Measurements from ENCODE around the gene PLEKHH1.
A peak's percentile ranks its signal among the peaks of the same experiment; 100 is the strongest.
"Not testable (repeated sequence)": the region's sequence is repeated elsewhere in the genome, so short reads cannot be mapped to it uniquely, and the experiment has no call there.

PLEKHH1 gene

DNA sequence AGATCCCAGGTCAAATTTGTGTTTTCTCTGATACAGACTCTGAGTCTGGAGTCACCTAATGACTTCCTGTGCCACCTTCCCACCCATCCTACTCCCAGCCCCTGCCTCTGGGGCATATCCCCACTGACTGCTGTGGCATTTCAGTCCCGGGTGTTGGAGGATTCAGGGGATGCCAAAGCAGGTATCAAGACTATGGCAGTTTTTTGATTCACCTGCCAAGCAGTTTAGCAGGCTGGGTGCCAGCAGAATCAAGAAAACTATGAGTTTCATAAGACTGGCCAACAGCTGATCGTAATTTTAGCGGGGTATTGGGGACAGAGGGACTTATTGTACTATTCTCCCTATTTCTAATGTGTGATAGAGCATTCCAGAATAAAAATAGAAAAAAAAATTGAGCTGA is 4.6 kb downstream of the PLEKHH1 start:
- DNase-seq, result no peak

DNA sequence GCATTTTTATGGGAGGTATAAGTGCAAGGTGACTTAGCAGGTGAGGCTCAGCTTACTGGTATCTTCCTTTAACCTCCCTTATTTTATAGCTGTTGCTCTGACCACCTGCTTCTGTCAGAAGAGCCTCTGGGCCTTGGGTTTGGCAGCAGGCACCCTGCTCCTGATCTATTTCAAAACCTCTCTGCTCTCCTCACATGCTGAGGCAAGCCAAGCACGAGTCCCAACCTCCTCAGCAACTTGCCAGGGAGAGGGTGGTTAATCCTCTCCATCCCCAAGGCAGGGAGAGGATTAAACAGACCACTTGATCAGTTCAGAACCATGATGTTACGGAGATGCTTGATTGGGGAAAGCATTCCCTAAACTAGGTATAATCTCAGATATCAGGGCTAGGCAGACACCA is 5.4 kb downstream of the PLEKHH1 start:
- no peak for DNase-seq

DNA sequence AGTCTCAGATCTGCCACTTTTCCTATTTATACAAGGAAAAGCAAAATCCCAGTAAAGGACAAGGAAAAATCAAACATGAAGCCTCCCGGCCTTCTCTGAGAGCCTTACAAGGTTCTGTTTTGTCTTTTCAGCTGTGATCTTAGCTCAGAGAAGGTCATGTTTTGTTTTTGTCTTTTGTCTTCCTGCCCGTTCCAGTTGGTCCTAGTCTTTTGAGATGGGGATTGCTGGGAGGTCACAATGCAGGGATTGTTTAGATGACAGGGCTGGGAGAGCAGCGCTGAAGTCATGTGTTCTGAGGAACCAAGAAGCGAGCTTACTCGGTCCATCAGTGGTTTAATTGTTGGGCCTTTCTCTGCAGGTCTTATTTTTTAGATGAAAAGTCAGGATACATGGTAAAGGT is 6.0 kb downstream of the PLEKHH1 start:
- DNase-seq, result no peak

DNA sequence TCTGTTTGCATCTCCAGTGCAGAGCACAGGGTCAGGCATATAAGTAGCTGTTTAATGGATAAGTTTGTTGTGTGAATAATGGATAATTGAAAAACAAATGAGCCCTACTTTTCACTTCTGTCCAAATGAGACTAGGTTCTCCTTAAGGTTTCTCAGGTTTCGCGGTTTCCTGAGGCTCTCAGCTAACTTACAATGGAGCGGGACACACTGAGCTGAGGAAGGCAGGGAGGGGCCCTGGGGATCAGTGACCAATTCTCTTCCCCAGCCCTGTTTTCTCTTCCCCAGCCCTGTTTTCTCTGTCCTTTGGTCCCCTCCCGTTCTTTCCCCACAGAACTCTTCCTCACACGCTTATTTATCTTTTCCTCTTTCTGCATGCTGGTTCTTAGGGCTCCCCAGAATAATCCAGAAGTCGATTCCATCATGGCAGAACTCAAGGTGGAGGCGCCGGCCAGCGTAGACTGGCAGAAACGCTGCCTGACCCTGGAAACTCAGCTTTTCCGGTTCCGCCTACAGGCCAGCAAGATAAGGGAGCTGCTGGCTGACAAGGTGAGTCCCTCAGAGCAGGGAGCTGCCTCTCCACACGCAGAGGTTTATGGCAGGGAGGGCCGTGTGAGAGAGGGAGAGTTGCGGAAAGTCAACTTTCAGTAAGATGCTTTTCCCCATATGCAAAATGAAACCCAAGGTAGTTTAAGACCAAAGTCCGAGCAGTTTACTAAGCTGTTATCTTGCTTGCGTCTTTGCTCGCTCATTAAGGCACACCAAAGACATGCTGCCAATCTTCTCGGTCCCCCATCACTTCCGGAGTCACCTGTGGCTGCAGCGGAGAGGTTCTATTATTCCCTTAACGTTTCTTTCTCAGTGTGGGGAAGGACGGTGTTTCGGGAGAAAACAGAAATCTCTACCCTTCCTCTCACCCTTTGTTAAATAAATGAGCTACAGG is 8.6 kb downstream of the PLEKHH1 start:
- DNase-seq, result peak; percentile 10

DNA sequence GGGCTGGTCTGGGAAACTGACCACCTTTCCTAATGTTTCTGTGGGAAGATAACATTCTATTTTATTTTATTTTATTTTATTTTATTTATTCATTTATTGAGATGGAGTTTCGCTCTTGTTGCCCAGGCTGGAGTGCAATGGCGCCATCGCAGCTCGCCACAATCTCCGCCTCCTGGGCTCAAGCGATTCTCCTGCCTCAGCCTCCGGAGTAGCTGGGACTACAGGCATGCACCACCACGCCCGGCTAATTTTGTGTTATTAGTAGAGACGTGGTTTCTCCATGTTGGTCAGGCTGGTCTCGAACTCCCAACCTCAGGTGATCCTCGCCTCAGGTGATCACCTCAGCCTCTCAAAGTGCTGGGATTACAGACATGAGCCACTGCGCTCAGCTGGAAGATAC is 9.5 kb downstream of the PLEKHH1 start:
- not testable (repeated sequence) for DNase-seq

DNA sequence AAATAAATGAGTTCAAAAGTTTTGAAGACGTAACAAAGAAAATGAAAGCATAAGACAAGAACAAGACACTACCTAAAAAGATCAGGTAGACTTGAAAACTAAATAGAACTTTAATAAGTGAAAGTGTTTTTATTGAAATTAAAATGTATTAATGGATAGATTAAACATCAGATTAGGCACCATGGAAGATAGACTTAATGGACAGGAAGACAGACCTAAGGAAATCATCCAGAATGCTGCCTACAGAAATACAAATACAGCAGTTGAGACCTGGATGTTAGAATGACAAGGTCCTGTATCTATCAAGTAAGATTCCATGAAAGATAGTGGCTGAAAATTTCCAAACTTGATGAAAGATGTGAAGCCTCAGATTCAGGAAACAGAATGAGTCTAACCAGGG is 11.5 kb downstream of the PLEKHH1 start:
- no peak for DNase-seq

DNA sequence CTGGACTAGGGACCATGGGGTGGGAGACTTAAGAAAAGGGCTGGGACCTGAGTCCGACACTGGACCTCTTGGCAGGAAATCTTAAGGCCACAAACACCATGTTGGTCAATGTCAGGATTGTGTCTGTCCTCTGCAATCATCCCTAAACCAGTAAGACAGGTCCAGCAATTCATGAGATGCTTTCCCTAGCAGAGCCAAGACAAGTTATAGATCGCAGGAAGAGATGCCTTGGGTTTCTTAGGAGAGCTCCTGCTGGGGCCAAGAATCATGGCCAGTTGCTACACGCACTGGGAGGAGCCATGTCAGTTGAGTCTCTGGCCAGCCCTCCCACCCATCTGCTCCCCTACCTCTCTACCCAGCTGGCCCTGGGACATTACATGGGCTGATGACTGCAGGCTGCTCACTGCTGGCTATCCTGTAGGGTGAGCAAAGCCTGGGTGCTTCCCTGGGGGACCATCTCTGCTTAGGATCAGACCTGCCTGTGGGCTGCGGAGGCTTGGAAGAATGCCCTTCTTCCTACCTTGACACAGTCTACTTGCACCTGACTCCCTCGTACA is 14.2 kb downstream of the PLEKHH1 start:
- no peak for DNase-seq

DNA sequence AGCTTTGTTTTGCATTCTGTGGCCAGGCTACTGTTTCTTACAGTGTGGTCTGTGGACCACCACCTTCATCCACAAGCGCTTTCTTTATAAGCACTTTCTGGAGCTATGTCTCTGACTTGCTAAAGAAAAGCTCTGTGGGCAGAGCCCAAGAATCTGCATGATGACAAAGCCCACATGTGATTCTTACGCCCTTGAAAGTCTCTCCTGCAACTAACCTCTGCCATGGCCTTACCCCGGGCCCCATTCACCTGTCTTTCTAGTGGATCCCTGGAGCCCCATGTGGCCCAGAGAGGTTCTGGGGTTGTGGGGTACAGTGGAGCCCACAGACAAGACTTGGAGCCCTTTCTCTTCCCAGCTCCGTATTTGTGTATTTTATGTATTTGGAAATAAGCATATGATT is 16.6 kb downstream of the PLEKHH1 start:
- no peak for DNase-seq

DNA sequence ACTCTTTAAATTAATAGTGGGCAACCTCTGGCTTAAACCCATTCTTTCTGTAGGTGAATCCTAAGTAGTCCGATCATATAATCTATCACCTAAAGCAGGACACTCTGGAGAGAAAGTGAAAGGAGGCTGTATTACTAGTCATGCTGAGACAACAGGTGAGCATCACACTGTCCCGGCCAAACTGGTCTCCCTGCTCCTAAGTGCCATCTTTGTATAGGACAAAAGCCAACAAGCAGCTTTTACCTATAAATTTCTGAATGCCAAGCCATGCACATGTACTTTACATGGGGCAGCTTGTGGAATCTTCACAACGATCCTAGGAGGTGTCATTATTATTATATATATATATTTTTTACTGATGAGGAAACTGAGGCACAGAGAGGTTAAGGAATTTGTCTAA is 18.0 kb downstream of the PLEKHH1 start:
- DNase-seq, result no peak

DNA sequence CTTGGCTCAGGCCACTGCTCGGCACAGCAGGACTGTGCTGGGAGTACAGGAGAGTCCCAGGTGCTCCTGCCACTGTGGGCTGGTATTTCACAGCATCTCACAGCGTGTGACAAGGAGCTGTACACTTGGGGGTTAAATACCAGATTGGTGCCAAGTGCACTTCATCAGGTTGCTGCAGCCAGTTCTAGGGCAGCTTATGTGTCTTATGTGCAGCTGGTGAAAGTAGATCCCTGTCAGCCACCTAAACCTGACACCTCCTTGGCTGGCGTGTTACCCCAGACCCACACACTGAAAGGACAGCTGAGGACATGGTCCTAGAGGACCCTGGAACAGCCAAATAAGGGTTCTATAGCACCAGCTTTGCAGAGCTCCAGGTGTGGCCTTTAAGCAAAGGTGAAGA is 18.9 kb downstream of the PLEKHH1 start:
- DNase-seq, result no peak

DNA sequence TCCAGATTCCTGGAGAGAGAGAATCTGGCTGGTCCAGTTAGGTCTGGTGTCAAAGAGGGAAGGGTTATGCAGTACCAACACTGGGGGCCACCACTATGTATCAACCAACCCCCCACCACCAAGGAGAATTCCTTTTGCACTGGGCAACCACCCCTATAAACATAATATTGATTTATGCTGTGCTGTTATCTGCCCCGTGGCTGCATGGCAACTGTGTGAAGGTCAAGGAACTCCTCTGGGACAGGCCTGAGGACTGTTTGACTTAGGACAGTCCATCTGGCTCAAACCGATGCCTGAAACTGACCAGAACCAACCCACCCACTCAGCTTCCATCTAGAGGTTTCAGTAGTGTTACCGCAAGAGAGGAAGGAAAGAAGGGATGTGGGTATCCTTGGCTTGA is 20.5 kb downstream of the PLEKHH1 start:
- no peak for DNase-seq

DNA sequence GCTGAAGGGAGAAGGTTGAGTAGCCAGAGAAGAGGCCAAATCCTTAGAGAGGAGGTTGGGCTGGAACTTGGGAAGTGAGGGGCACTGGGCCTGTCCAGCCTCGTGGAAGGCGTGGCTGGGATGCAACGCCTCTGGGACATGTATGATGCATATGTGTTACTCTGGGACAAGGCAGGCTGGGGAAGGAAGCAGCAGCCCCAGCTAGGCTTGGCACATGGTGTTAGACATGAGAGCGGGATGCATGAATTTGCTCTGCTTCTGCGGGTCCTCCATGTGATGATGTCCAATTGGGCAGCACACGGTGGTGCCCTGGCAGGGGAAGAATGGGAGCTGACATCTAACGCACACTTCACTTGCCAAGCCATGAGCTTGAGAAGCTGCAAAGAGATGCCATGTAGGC is 21.3 kb downstream of the PLEKHH1 start:
- DNase-seq, result no peak

DNA sequence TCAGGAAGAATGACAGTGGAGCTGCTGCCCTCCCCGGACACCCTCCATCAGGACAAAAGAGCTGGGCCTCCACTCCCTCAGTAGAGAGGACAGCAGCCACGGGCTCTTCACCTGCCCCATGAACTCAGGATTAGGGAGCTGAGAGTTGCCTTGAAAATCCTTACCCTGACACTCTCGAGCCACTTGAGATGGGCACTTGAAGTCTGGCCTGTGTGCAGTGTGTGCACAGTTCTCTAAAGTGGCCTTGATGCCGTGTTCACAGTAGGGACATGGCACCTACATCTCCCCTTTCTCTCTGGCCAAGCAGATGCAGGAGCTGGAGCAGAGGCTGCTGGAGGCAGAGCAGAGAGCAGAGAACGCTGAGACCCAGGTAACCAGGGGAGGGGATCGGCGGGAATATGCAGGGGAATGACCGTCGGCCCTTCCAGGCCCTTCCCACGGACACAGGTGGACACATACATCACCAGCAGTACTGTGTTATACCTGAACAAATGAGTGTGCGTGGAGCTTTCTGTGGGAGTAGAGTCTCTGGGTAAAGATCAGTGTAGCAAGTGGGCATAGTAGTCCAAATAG is 22.5 kb downstream of the PLEKHH1 start:
- DNase-seq, result no peak

DNA sequence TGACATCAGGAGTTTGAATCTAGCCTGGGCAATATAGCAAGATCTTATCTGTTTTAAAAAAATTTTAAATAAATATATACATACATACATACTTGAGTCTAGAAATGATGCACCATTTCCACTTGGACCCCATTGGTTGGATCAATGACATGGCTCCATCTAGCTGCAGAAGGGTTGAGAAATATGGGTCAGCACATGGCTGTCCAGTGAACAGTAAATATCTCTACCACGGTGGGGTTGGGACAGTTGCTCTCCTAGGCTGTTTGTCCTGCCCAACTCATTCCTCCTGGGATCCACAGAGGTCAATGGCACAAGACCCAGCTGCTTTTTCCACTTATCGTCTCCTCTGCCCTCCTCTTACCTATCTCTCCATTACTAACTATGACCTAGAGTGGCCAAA is 23.6 kb downstream of the PLEKHH1 start:
- no peak for DNase-seq

DNA sequence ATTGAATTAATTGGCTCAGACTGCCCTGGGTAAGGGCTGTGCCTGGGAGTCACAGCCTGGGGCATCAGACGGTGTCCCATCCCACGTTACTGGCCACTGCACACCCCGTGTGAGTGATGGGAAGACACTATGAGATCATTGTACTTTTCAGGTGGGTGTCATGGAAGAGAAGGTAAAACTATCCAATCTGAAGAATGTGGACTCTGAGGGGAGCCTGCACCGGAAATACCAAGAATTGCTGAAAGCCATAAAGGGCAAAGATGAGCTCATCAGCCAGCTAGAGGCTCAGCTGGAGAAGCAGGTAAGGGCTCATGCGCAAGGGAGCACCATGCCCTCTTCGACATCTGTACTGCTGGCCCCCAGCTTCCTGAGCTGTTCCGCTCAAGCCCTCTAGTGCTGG is 24.0 kb downstream of the PLEKHH1 start:
- DNase-seq, result no peak

DNA sequence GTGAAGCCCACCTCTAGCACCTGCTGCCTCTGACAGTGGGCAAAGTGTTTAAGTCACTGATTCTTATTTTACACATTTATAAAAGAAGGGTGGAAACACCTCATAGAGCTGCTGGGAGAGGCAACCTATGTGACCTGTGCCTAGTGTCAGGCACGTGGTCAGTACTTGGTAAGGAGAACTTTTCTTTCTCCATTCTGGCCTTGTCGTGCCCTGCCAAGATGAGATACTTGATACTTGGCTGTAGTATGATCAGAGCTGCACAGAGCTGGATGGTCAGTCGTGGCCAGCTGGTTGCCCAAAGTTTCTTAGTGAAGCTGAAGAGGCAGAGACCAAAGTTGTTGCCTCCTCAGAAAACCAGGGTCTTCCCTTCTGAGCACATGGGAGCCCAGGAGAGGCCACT is 24.6 kb downstream of the PLEKHH1 start:
- DNase-seq, result no peak

DNA sequence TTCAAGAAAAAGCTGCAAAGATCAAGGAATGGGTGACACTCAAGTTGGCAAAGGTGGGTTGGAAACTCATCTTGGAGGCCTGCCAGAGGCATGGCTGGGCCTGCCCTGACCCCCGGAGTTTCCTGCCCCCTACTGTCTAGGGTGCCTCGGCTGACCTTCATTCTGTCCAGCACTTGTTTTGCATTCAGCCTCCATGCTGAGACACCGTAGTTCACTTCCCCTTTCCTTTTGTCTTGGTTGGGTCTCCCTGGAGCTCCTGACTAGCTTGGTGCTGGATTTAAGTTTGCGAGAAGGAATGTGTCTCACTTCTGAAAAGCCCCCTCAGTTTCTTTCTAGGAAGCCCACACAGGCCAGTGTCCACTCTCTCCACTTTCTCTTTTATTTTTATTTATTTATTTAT is 26.5 kb downstream of the PLEKHH1 start:
- no peak for DNase-seq

DNA sequence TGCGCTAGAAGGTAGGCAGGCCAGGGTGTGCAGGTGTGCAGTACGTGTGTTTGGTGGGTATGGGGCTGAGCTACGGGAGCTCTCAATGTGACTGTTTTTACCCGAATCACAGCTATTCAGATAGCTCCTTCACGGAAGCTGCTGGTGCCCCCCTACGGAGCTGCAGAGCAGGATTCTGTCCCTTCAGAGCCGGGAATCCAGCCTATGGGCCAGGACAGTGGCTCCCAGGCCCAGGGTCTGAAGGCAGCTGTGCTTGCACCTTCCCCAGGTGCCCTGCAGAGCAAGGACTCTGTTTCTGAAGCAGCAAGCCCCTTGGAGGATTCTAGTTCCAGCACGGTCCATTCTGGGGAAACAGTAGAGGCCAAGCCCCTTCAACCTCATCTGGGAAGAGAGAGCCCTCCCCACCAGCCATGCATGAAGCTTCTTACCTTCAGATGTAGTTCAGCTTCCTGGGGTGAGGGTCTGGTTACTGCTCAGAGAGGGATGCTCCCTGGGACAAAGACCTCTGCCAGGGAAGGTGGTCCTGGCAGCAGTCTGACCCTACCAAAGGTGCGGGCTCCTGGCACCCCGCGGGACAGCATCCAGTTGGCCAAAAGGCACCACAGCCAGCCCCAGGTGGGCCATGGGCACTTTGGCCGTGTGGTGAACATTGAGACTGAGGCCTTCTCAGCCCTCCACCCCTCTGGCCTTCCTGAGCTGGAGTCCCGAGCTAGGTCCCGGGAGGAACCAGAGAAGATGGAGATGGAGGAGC is 29.1 kb downstream of the PLEKHH1 start:
- no peak for DNase-seq

DNA sequence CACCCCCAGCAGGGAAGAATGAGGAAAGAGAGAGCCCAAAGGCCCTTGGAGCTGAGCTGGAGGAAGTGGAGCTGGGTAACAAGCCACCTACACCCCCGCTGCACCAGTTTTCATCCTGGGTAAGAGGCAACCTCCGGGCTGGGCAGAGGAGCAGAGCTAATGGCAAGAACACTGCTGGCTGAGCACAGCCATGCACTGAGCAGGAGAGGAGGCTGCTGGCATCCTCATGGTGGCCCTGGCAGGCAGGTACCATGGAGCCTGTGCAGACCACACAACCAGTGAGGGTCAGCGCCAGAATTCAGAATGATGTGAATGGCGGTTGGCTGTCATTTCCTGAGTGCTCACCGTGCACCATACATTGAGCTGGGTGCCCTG is 29.7 kb downstream of the PLEKHH1 start:
- no peak for DNase-seq

DNA sequence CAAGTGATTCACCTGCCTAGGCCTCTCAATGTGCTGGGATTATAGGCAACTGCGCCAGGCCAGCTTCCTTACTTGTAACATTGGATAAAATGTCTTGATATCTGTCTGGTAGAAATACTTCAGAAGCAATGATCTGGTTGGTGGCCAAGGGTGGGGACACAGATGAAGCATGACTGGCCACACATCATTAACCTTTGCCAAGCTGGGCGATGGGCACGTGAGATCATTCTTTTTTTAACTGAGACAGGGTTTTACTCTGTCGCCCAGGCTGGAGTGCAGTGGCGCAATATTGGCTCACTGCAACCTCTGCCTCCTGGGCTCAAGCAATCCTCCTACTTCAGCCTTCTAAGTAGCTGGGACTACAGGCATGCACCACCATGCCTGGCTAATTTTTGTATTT is 31.1 kb downstream of the PLEKHH1 start:
- DNase-seq, result no peak

DNA sequence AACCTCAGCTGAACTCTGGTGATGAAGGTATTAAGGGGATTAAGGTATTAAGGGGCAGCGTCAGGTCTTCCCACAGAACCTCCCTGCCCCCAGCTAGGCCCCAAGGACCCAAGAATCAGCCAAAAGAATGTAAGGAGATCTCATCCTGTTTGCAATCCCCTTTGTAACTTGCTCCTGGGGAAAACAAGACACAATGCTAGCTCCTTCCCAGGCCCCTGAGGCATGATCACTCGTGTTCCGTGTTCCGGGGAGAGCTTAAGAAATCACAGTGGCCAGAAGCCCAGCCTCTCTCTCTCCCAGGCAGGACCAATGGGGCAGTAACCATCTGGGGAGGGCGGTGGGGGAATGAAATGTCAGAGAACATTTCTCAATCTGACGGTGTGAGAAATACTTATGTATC is 33.8 kb downstream of the PLEKHH1 start:
- no peak for DNase-seq

DNA sequence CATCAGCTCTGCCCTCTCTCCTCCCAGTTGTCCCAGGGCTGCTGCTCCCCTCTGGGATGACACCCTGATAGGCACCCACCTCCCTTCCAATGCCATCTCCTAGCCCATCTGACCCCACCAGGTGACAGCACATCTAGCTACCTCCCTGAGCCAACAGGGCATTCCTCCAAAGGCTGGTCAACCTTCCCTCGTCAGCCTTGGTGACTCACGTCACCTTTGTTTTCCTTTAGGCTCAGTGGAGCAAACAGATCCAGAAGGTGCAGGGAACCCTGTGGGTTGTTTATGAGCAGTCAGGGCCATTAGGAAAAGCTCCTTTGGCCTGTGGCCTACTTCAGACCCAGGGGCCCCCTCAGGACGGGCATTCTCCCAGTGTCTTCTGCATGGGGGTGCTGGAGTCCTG is 34.6 kb downstream of the PLEKHH1 start:
- no peak for DNase-seq

DNA sequence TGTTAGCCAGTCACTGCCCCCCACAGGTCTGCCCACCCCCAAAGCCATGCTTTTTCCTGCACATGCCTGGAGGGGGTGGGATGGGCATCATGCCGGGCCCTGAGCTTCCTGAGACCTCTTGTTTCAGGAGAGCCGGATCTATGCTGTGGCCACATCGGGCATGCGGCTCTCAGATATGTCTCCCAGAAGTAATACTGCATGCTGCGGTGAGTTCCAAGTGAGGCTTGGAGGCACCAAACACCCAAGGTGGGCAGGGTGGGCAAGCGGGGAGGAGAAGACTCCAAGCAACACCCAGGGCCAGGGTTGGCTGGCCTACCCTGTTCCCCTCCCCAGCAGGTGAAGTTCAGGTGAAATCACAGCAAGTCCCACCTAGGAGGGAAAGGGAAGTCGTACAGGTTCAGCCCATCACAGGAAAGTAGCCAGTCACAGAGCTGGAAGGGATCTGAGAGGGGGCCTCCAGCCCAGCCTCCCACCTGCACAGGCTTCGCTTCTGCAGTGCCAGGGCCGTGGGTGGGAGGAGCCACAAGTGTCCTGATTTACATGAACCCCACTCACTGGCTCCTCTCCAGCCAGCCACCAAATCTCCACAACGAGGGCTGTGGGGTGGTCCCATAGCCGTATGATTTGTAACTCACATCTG is 36.0 kb downstream of the PLEKHH1 start:
- no peak for DNase-seq
